ENCODE data around the gene DTNBP1. TPM values are rescaled to one million over a fixed set of nuclear protein-coding genes. Genes with fewer than 3 reads are reported as not detected.

DTNBP1 gene
- total RNA-seq, 8 experiments from 2014 or later = 7.2 to 32.5 (median 17.0) TPM

GRCh38 chr6:15538766-15539495 lies 123.9 kb downstream of the DTNBP1 start:
- peak in 1 of 8 experiments; percentile 68 for ATAC-seq (replicated peaks in 6 of 8)
- no peak overlapping the region for H3K4me3 ChIP-seq
- 63 to 100% (median 87%) methylated on average over 1 to 6 of the region's 9 CpGs; no CpG with 5 or more reads in 2 of the 10 experiments for WGBS, 10 experiments
- H3K4me1 ChIP-seq (replicated peaks in 1 of 2) = peaks cover 3% of the 10 kb centered on the region in 2 donors
- no peak overlapping the region for H3K27ac ChIP-seq
- in situ Hi-C loops (cut with MboI; ENCODE audit: low pct_unique_long_range_greater_than_20kb in 2 of 9, low sequenced_read_pairs in 9 of 9, unreplicated experiment in 9 of 9) = no loop called here

- in situ Hi-C loops (cut with MboI; ENCODE audit: low pct_unique_long_range_greater_than_20kb in 2 of 9, low sequenced_read_pairs in 9 of 9, unreplicated experiment in 9 of 9) = no loop called here
- WGBS, 10 experiments = 83 to 100% (median 100%) methylated on average over 1 to 3 of the region's 5 CpGs; no CpG with 5 or more reads in 5 of the 10 experiments
- H3K27ac ChIP-seq = no peak overlapping the region
- ATAC-seq (replicated peaks in 6 of 8) = no peak
- H3K4me1 ChIP-seq (replicated peaks in 1 of 2) = peaks cover 3% of the 10 kb centered on the region in 2 donors
- H3K4me3 ChIP-seq = no peak overlapping the region
Measured at GRCh38 chr6:15538106-15538505, 124.7 kb downstream of the DTNBP1 start.

- ATAC-seq (replicated peaks in 6 of 8) = peak in 3 of 8 experiments; percentile 61 to 89 (median 83)
- Histone ChIP-seq H3K27ac (no peak overlapping the region), H3K4me3 (no peak overlapping the region), H3K4me1 (replicated peaks in 1 of 2) (peaks cover 2 to 3% of the 10 kb centered on the region in 2 donors)
- WGBS, 10 experiments = 6 to 100% (median 80%) methylated on average over 1 to 4 of the region's 4 CpGs; no CpG with 5 or more reads in 1 of the 10 experiments
- in situ Hi-C loops (cut with MboI; ENCODE audit: low pct_unique_long_range_greater_than_20kb in 2 of 9, low sequenced_read_pairs in 9 of 9, unreplicated experiment in 9 of 9) = no loop called here
Measured at GRCh38 chr6:15536198-15536955, 126.5 kb downstream of the DTNBP1 start.

GRCh38 chr6:15535495-15536197 lies 127.2 kb downstream of the DTNBP1 start:
- Histone ChIP-seq H3K4me1 (replicated peaks in 1 of 2) (no peaks in the 10 kb centered on the region), H3K4me3 (no peak overlapping the region), H3K27ac (no peak overlapping the region)
- WGBS, 10 experiments = 11 to 100% (median 98%) methylated on average over 1 to 3 of the region's 3 CpGs; no CpG with 5 or more reads in 2 of the 10 experiments
- ATAC-seq (replicated peaks in 6 of 8) = no peak
- in situ Hi-C loops (cut with MboI; ENCODE audit: low pct_unique_long_range_greater_than_20kb in 2 of 9, low sequenced_read_pairs in 9 of 9, unreplicated experiment in 9 of 9) = no loop called here

GRCh38 chr6:15534974-15535373 lies 127.9 kb downstream of the DTNBP1 start:
- H3K4me3 ChIP-seq = no peak overlapping the region
- 73 to 100% (median 100%) methylated on average over 1 to 3 of the region's 3 CpGs; no CpG with 5 or more reads in 3 of the 10 experiments for WGBS, 10 experiments
- H3K4me1 ChIP-seq (replicated peaks in 1 of 2) = no peaks in the 10 kb centered on the region
- H3K27ac ChIP-seq = no peak overlapping the region
- in situ Hi-C loops (cut with MboI; ENCODE audit: low pct_unique_long_range_greater_than_20kb in 2 of 9, low sequenced_read_pairs in 9 of 9, unreplicated experiment in 9 of 9) = no loop called here
- no peak for ATAC-seq (replicated peaks in 6 of 8)

GRCh38 chr6:15533379-15534026 lies 129.3 kb downstream of the DTNBP1 start:
- Histone ChIP-seq H3K4me1 (replicated peaks in 1 of 2) (peaks cover 0 to 6% of the 10 kb centered on the region in 2 donors), H3K4me3 (no peak overlapping the region), H3K27ac (no peak overlapping the region)
- no peak for ATAC-seq (replicated peaks in 6 of 8)
- in situ Hi-C loops (cut with MboI; ENCODE audit: low pct_unique_long_range_greater_than_20kb in 2 of 9, low sequenced_read_pairs in 9 of 9, unreplicated experiment in 9 of 9) = no loop called here
- WGBS, 10 experiments = 43 to 100% (median 83%) methylated on average over 1 to 10 of the region's 12 CpGs; no CpG with 5 or more reads in 2 of the 10 experiments

GRCh38 chr6:15531973-15532372 lies 130.9 kb downstream of the DTNBP1 start:
- peaks cover 0 to 6% of the 10 kb centered on the region in 2 donors for H3K4me1 ChIP-seq (replicated peaks in 1 of 2)
- no peak overlapping the region for H3K27ac ChIP-seq
- in situ Hi-C loops (cut with MboI; ENCODE audit: low pct_unique_long_range_greater_than_20kb in 2 of 9, low sequenced_read_pairs in 9 of 9, unreplicated experiment in 9 of 9) = no loop called here
- H3K4me3 ChIP-seq = no peak overlapping the region
- no peak for ATAC-seq (replicated peaks in 6 of 8)
- 88 to 100% (median 100%) methylated on average over 1 to 7 of the region's 7 CpGs; no CpG with 5 or more reads in 3 of the 10 experiments for WGBS, 10 experiments

- Histone ChIP-seq H3K27ac (no peak overlapping the region), H3K4me1 (replicated peaks in 1 of 2) (peaks cover 0 to 6% of the 10 kb centered on the region in 2 donors), H3K4me3 (no peak overlapping the region)
- no peak for ATAC-seq (replicated peaks in 6 of 8)
- 89 to 100% (median 94%) methylated on average over 2 to 8 of the region's 10 CpGs; no CpG with 5 or more reads in 3 of the 10 experiments for WGBS, 10 experiments
- in situ Hi-C loops (cut with MboI; ENCODE audit: low pct_unique_long_range_greater_than_20kb in 2 of 9, low sequenced_read_pairs in 9 of 9, unreplicated experiment in 9 of 9) = no loop called here
Measured at GRCh38 chr6:15530411-15530810, 132.4 kb downstream of the DTNBP1 start.

- WGBS, 10 experiments = 75 to 100% (median 95%) methylated on average over 1 to 8 of the region's 9 CpGs; no CpG with 5 or more reads in 2 of the 10 experiments
Measured at GRCh38 chr6:15528870-15529269, 134.0 kb downstream of the DTNBP1 start.

GRCh38 chr6:15527838-15528617 lies 134.8 kb downstream of the DTNBP1 start:
- Histone ChIP-seq H3K4me3 (no peak overlapping the region), H3K4me1 (replicated peaks in 1 of 2) (peaks cover 0 to 6% of the 10 kb centered on the region in 2 donors), H3K27ac (no peak overlapping the region)
- ATAC-seq (replicated peaks in 6 of 8) = peak in 1 of 8 experiments; percentile 22
- WGBS, 10 experiments = 41 to 100% (median 93%) methylated on average over 1 to 10 of the region's 12 CpGs
- in situ Hi-C loops (cut with MboI; ENCODE audit: low pct_unique_long_range_greater_than_20kb in 2 of 9, low sequenced_read_pairs in 9 of 9, unreplicated experiment in 9 of 9) = no loop called here

More at GRCh38 chr6:15528870-15529269, 134.0 kb downstream of the DTNBP1 start:
- H3K4me3 ChIP-seq = no peak overlapping the region
- ATAC-seq (replicated peaks in 6 of 8) = peak in 3 of 8 experiments; percentile 12 to 36 (median 25)
- peaks cover 0 to 6% of the 10 kb centered on the region in 2 donors for H3K4me1 ChIP-seq (replicated peaks in 1 of 2)
- in situ Hi-C loops (cut with MboI; ENCODE audit: low pct_unique_long_range_greater_than_20kb in 2 of 9, low sequenced_read_pairs in 9 of 9, unreplicated experiment in 9 of 9) = no loop called here
- H3K27ac ChIP-seq = no peak overlapping the region

- no peak for ATAC-seq (replicated peaks in 6 of 8)
- Histone ChIP-seq H3K27ac (no peak overlapping the region), H3K4me1 (replicated peaks in 1 of 2) (peaks cover 0 to 6% of the 10 kb centered on the region in 2 donors), H3K4me3 (no peak overlapping the region)
- in situ Hi-C loops (cut with MboI; ENCODE audit: low pct_unique_long_range_greater_than_20kb in 2 of 9, low sequenced_read_pairs in 9 of 9, unreplicated experiment in 9 of 9) = no loop called here
- 60 to 100% (median 93%) methylated on average over 1 to 10 of the region's 13 CpGs; no CpG with 5 or more reads in 2 of the 10 experiments for WGBS, 10 experiments
Measured at GRCh38 chr6:15526212-15526701, 136.6 kb downstream of the DTNBP1 start.
